ENCODE data around the gene UGT8. TPM values are rescaled to one million over a fixed set of nuclear protein-coding genes. Genes with fewer than 3 reads are reported as not detected.

Gene UGT8
- total RNA-seq, 1 donor from 2014 or later: 2.2 TPM

GRCh38 chr4:114690571-114690970, 92.0 kb downstream of the UGT8 start:
- DNase-seq (ENCODE audit: low spot score): no peak

- DNase-seq (ENCODE audit: low spot score): no peak
Measured at GRCh38 chr4:114691865-114692264, 93.3 kb downstream of the UGT8 start.

- no peak for DNase-seq (ENCODE audit: low spot score)
Measured at GRCh38 chr4:114692958-114693357, 94.4 kb downstream of the UGT8 start.

GRCh38 chr4:114694770-114695169, 96.2 kb downstream of the UGT8 start:
- no peak for DNase-seq (ENCODE audit: low spot score)

GRCh38 chr4:114698231-114698630, 99.6 kb downstream of the UGT8 start:
- no peak for DNase-seq (ENCODE audit: low spot score)

- no peak for DNase-seq (ENCODE audit: low spot score)
Measured at GRCh38 chr4:114701491-114701890, 102.9 kb downstream of the UGT8 start.

GRCh38 chr4:114717432-114717831, 118.8 kb downstream of the UGT8 start:
- DNase-seq (ENCODE audit: low spot score): no peak

- DNase-seq (ENCODE audit: low spot score): no peak
Measured at GRCh38 chr4:114725066-114725465, 126.5 kb downstream of the UGT8 start.

- no peak for DNase-seq (ENCODE audit: low spot score)
Measured at GRCh38 chr4:114727461-114727860, 128.9 kb downstream of the UGT8 start.

All from ureter (tissue), 1 donor.